ENCODE data around the gene CYB561.

DNA sequence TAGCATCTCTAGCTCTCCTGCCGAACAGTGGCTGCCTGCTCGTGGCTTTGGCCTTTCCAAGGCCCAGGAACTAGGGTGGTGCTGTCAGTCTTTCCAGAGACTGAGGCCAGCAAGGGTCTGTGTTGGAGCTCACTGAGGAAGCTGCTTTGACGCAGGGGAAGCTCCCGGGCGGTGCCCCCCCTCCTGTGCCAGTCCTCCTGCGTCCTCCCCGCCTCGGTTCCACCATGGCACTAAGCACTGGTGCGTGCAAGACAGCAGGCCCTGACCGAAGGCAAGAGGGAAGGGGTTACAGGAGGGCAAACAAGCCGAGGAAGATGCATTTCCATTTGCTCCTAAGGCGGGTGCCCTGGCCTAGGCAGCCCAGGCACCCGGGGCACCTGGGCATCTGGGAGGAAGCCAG is 4.5 kb downstream of the CYB561 start:
- TF ChIP-seq, protein P1, sequence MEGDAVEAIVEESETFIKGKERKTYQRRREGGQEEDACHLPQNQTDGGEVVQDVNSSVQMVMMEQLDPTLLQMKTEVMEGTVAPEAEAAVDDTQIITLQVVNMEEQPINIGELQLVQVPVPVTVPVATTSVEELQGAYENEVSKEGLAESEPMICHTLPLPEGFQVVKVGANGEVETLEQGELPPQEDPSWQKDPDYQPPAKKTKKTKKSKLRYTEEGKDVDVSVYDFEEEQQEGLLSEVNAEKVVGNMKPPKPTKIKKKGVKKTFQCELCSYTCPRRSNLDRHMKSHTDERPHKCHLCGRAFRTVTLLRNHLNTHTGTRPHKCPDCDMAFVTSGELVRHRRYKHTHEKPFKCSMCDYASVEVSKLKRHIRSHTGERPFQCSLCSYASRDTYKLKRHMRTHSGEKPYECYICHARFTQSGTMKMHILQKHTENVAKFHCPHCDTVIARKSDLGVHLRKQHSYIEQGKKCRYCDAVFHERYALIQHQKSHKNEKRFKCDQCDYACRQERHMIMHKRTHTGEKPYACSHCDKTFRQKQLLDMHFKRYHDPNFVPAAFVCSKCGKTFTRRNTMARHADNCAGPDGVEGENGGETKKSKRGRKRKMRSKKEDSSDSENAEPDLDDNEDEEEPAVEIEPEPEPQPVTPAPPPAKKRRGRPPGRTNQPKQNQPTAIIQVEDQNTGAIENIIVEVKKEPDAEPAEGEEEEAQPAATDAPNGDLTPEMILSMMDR (conservative IDR thresholded peaks at IDR 0.05; ENCODE audit: low read depth, low read length), result no peak
- TF ChIP-seq EZH2 (IDR thresholded peaks at IDR 0.05; ENCODE audit: low read length, unreplicated experiment) (no peak), EZH2phosphoT487 (IDR thresholded peaks at IDR 0.05; ENCODE audit: borderline replicate concordance, low read length) (no peak)
